DND-41 (cell line): ENCODE data around the gene AP1M2.

Experiments used
- ATAC-seq: fragments of 200-7000 bp; cut with Tn5 transposase; 3 replicates; pipeline ENCODE4 v1.9.1; 2021; ENCODE audit warnings: low read depth; ENCODE audit not compliant: insufficient read depth
- DNase-seq: peaks from one replicate; pipeline ENCODE4 v3.0.0-alpha.2; 2020
- H2AFZ ChIP-seq: 2 replicates; pipeline ENCODE4 v1.6.0; 2012; ENCODE audit warnings: low read depth, low read length
- H3K27ac ChIP-seq: 2 replicates; pipeline ENCODE4 v1.5.1; 2012; ENCODE audit warnings: low read length, inconsistent platforms
- H3K27me3 ChIP-seq: fragments of 200-600 bp; sonication (generic); 2 replicates; pipeline ENCODE4 v1.6.0; 2012; ENCODE audit warnings: low read length, mild to moderate bottlenecking, inconsistent platforms; ENCODE audit not compliant: insufficient read depth, poor library complexity
- H3K36me3 ChIP-seq: 2 replicates; pipeline ENCODE4 v1.5.1; 2012; ENCODE audit warnings: low read length, inconsistent platforms; ENCODE audit not compliant: insufficient read depth
- H3K4me1 ChIP-seq: 2 replicates; pipeline ENCODE4 v1.5.1; 2012; ENCODE audit warnings: mild to moderate bottlenecking, low read length; ENCODE audit not compliant: insufficient read depth
- H3K4me2 ChIP-seq: 2 replicates; pipeline ENCODE4 v1.6.0; 2012; ENCODE audit warnings: mild to moderate bottlenecking, moderate library complexity, low read length, inconsistent platforms; ENCODE audit not compliant: insufficient read depth
- H3K4me3 ChIP-seq, 2 experiments: fragments of 200-600 bp in 1 of 2; shearing (Covaris generic) in 1 of 2; 2 replicates each; pipeline ENCODE4 v1.5.1; 2012 to 2016; ENCODE audit warnings: inconsistent platforms in 2 of 2, low read length in 2 of 2, mild to moderate bottlenecking in 2 of 2, low read depth in 1 of 2, moderate library complexity in 1 of 2
- H3K79me2 ChIP-seq: 2 replicates; pipeline ENCODE4 v1.6.0; 2012; ENCODE audit warnings: low read length, inconsistent platforms; ENCODE audit not compliant: insufficient read depth
- H3K9ac ChIP-seq: 2 replicates; pipeline ENCODE4 v1.6.0; 2012; ENCODE audit warnings: low read depth, mild to moderate bottlenecking, inconsistent platforms, low read length, moderate library complexity
- H3K9me3 ChIP-seq: 2 replicates; pipeline ENCODE4 v1.5.1; 2012; ENCODE audit warnings: low read length, moderate library complexity, mild to moderate bottlenecking, inconsistent platforms; ENCODE audit not compliant: insufficient read depth, severe bottlenecking
- H4K20me1 ChIP-seq: 2 replicates; pipeline ENCODE4 v1.6.0; 2012; ENCODE audit warnings: low read length; ENCODE audit not compliant: insufficient read depth
- EZH2 ChIP-seq: IDR thresholded peaks from 3 replicates; pipeline ENCODE4 v1.6.1; 2012; ENCODE audit warnings: borderline replicate concordance, low read depth, mild to moderate bottlenecking, moderate library complexity, low read length, inconsistent platforms; ENCODE audit not compliant: severe bottlenecking
- TF ChIP-seq, protein P1 (sequence below): IDR thresholded peaks from 2 replicates; pipeline ENCODE4 v1.5.1; 2012; ENCODE audit warnings: borderline replicate concordance, low read length, moderate library complexity, mild to moderate bottlenecking; ENCODE audit not compliant: poor library complexity, severe bottlenecking; ENCODE audit errors: extremely low read depth

The AP1M2 gene

DNA sequence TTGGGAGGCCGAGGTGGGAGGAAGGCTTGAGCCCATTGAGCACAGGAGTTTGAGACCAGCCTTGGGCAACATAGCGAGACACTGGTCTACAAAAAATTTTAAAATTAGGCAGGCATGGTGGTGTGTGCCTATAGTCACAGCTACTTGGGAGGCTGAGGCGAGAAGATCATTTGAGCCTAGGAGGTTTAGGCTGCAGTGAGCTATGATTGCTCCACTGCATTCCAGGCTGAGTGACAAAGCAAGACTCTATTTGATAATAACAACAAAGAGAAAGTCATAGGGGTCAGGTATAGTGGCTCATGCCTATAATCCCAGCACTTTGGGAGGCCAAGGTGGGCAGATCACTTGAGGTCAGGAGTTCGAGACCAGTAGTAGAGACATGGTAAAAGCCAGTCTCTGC lies 33.7 kb upstream of the AP1M2 start:
- Histone ChIP-seq H3K36me3 (peaks cover 10% of the 10 kb centered on the region), H3K4me1 (no peaks in the 10 kb centered on the region), H3K4me2 (no peak overlapping the region), H3K4me3 (no peak overlapping the region), H3K9me3 (no peaks in the 10 kb centered on the region), H3K9ac (no peak overlapping the region), H3K27ac (no peak overlapping the region; the same call in 1 of the 2 replicates), H3K27me3 (no peaks in the 10 kb centered on the region), H3K79me2 (peaks cover 50% of the 10 kb centered on the region), H4K20me1 (peaks cover 21% of the 10 kb centered on the region), H2AFZ (no peak overlapping the region)
- TF ChIP-seq, protein P1, sequence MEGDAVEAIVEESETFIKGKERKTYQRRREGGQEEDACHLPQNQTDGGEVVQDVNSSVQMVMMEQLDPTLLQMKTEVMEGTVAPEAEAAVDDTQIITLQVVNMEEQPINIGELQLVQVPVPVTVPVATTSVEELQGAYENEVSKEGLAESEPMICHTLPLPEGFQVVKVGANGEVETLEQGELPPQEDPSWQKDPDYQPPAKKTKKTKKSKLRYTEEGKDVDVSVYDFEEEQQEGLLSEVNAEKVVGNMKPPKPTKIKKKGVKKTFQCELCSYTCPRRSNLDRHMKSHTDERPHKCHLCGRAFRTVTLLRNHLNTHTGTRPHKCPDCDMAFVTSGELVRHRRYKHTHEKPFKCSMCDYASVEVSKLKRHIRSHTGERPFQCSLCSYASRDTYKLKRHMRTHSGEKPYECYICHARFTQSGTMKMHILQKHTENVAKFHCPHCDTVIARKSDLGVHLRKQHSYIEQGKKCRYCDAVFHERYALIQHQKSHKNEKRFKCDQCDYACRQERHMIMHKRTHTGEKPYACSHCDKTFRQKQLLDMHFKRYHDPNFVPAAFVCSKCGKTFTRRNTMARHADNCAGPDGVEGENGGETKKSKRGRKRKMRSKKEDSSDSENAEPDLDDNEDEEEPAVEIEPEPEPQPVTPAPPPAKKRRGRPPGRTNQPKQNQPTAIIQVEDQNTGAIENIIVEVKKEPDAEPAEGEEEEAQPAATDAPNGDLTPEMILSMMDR = no peak
- TF ChIP-seq EZH2 = no peak
- no peak for ATAC-seq
- no peak for DNase-seq

DNA sequence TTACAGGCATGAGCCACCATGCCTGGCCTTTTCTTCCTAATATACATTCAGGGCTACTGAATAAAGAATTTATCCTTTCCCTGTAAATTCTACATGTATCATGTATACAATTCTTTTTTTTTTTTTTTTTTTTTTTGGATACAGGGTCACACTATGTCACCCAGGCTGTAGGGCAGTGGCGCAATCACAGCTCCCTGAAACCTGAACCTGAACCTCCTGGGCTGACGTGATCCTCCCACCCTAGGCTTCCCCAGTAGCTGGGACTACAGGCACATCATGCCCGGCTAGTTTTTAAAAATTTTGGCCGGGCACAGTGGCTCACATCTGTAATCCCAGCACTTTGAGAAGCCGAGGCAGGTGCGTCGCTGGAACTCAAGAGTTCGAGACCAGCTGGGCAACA lies 31.7 kb upstream of the AP1M2 start:
- peaks cover 18% of the 10 kb centered on the region for H4K20me1 ChIP-seq
- H3K36me3 ChIP-seq = peaks cover 10% of the 10 kb centered on the region
- ATAC-seq = no peak
- H3K27me3 ChIP-seq = no peaks in the 10 kb centered on the region
- no peak overlapping the region for H3K4me3 ChIP-seq
- H3K27ac ChIP-seq = no peak overlapping the region
- no peaks in the 10 kb centered on the region for H3K4me1 ChIP-seq
- TF ChIP-seq, protein P1 = no peak
- no peak for TF ChIP-seq EZH2
- H3K9ac ChIP-seq = no peak overlapping the region
- H2AFZ ChIP-seq = no peak overlapping the region
- no peak for DNase-seq
- no peaks in the 10 kb centered on the region for H3K9me3 ChIP-seq
- no peak overlapping the region for H3K4me2 ChIP-seq
- H3K79me2 ChIP-seq = peaks cover 57% of the 10 kb centered on the region

DNA sequence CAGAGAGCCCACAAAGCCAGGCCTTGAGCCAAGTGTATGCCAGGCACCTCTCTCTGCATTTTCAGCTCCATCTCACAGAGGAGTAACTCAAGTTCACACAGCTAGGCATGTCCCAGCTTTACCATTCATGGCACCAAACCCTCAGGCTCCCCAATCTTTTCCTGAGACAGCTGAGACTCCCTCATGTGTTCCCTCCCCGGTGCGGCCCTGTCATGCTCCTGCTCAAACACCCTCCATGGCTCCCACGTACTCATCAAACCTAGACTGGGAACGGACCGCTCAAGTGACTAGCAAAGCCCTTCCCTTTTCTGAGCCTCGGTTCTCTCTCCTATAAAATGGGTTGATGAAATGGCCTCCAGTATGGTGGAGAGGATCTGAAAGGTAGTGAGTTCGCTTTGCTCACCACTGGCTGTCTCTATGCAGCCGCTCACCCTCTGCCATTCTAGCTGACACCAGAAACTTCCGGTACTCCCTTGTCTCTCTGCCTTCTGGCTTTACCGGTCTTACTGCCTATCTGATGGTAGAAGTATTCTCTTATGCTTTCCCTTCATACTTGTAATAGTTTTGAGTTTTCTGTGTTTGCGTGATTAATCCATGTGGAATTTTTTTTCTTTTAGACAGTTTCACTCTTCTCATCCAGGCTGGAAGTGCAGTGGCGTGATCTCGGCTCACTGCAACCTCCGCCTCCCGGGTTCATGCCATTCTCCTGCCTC lies 30.5 kb upstream of the AP1M2 start:
- H3K9ac ChIP-seq = no peak overlapping the region
- no peak for DNase-seq
- no peaks in the 10 kb centered on the region for H3K27me3 ChIP-seq
- H4K20me1 ChIP-seq = peaks cover 12% of the 10 kb centered on the region
- no peaks in the 10 kb centered on the region for H3K9me3 ChIP-seq
- TF ChIP-seq EZH2 = no peak
- TF ChIP-seq, protein P1 = no peak
- no peaks in the 10 kb centered on the region for H3K4me1 ChIP-seq
- no peak overlapping the region for H2AFZ ChIP-seq
- ATAC-seq = no peak
- H3K4me3 ChIP-seq = no peak overlapping the region
- H3K79me2 ChIP-seq = peaks cover 64% of the 10 kb centered on the region
- no peak overlapping the region for H3K27ac ChIP-seq
- peaks cover 10% of the 10 kb centered on the region for H3K36me3 ChIP-seq
- H3K4me2 ChIP-seq = no peak overlapping the region
